ENCODE measurements around the gene FBXL4. TPM values are rescaled to one million over a fixed set of nuclear protein-coding genes. Genes with fewer than 3 reads are reported as not detected.
A peak's percentile ranks its signal among the peaks of the same experiment; 100 is the strongest.

The FBXL4 gene
- polyA plus RNA-seq, 1 donor from 2014 or later: 9.7 TPM

- TF ChIP-seq TAF1 (IDR thresholded peaks at IDR 0.05; ENCODE audit: low read depth) (no peak), RAD21 (conservative IDR thresholded peaks at IDR 0.05) (peak; percentile 83), REST (IDR thresholded peaks at IDR 0.05; ENCODE audit: borderline replicate concordance) (no peak), CTCF (IDR thresholded peaks at IDR 0.05; ENCODE audit: poor library complexity, severe bottlenecking) (peak; percentile 80), EZH2 (IDR thresholded peaks at IDR 0.05; ENCODE audit: borderline replicate concordance, insufficient read depth, low read length, poor library complexity, severe bottlenecking) (no peak), EP300 (conservative IDR thresholded peaks at IDR 0.05; ENCODE audit: poor library complexity, severe bottlenecking) (no peak), MXI1 (conservative IDR thresholded peaks at IDR 0.05; ENCODE audit: poor library complexity, severe bottlenecking) (peak; percentile 63), SMC3 (conservative IDR thresholded peaks at IDR 0.05; ENCODE audit: poor library complexity) (peak; percentile 85), POLR2AphosphoS5 (IDR thresholded peaks at IDR 0.05) (no peak)
- Histone ChIP-seq H3K9me3 (ENCODE audit: low read length) (no peaks in the 10 kb centered on the region), H3F3A (ENCODE audit: insufficient read depth, low read length, poor library complexity, severe bottlenecking) (peaks cover 5% of the 10 kb centered on the region), H3K79me2 (replicated peaks; ENCODE audit: insufficient read depth, low read length) (peaks cover 96% of the 10 kb centered on the region), H3K27ac (ENCODE audit: low read length) (peak overlapping the region; percentile 91), H4K20me1 (ENCODE audit: insufficient read depth) (peaks cover 14% of the 10 kb centered on the region), H3K4me3 (ENCODE audit: low read length) (peak overlapping the region; percentile 91), H3K27me3 (ENCODE audit: insufficient read depth, low read depth, low read length) (no peaks in the 10 kb centered on the region), H3K4me2 (ENCODE audit: low read length) (peak overlapping the region; percentile 76), H3K9ac (ENCODE audit: low read length) (peak overlapping the region; percentile 95), H3K9me2 (ENCODE audit: insufficient read depth, low read length) (no peaks in the 10 kb centered on the region), H2AFZ (ENCODE audit: low read depth, low read length) (no peak overlapping the region), H3K36me3 (ENCODE audit: insufficient read depth, low read length) (no peaks in the 10 kb centered on the region)
Observed at GRCh38 chr6:98839781-98840361, 107.9 kb downstream of the FBXL4 start.

GRCh38 chr6:98838975-98839374, 108.8 kb downstream of the FBXL4 start:
- TF ChIP-seq SMC3 (conservative IDR thresholded peaks at IDR 0.05; ENCODE audit: poor library complexity) (no peak), POLR2AphosphoS5 (IDR thresholded peaks at IDR 0.05) (no peak), EZH2 (IDR thresholded peaks at IDR 0.05; ENCODE audit: borderline replicate concordance, insufficient read depth, low read length, poor library complexity, severe bottlenecking) (no peak), CTCF (IDR thresholded peaks at IDR 0.05; ENCODE audit: poor library complexity, severe bottlenecking) (no peak), MXI1 (conservative IDR thresholded peaks at IDR 0.05; ENCODE audit: poor library complexity, severe bottlenecking) (no peak), RAD21 (conservative IDR thresholded peaks at IDR 0.05) (no peak), REST (IDR thresholded peaks at IDR 0.05; ENCODE audit: borderline replicate concordance) (no peak), EP300 (conservative IDR thresholded peaks at IDR 0.05; ENCODE audit: poor library complexity, severe bottlenecking) (no peak), TAF1 (IDR thresholded peaks at IDR 0.05; ENCODE audit: low read depth) (no peak)
- H3K79me2 ChIP-seq (replicated peaks; ENCODE audit: insufficient read depth, low read length): peaks cover 87% of the 10 kb centered on the region
- no peaks in the 10 kb centered on the region for H3K9me3 ChIP-seq (ENCODE audit: low read length)
- H4K20me1 ChIP-seq (ENCODE audit: insufficient read depth): peaks cover 14% of the 10 kb centered on the region
- peak overlapping the region; percentile 76 for H3K4me2 ChIP-seq (ENCODE audit: low read length)
- H3K4me3 ChIP-seq (ENCODE audit: low read length): peak overlapping the region; percentile 91
- H3K27me3 ChIP-seq (ENCODE audit: insufficient read depth, low read depth, low read length): no peaks in the 10 kb centered on the region
- H3K9me2 ChIP-seq (ENCODE audit: insufficient read depth, low read length): no peaks in the 10 kb centered on the region
- H3F3A ChIP-seq (ENCODE audit: insufficient read depth, low read length, poor library complexity, severe bottlenecking): peaks cover 5% of the 10 kb centered on the region
- peak overlapping the region; percentile 95 for H3K9ac ChIP-seq (ENCODE audit: low read length)
- no peak overlapping the region for H2AFZ ChIP-seq (ENCODE audit: low read depth, low read length)
- H3K36me3 ChIP-seq (ENCODE audit: insufficient read depth, low read length): no peaks in the 10 kb centered on the region
- peak overlapping the region; percentile 91 for H3K27ac ChIP-seq (ENCODE audit: low read length)
